Kidney (tissue), 14 donors: Measurements from ENCODE around the gene CACNA1A. TPM values are rescaled to one million over a fixed set of nuclear protein-coding genes. Genes with fewer than 3 reads are reported as not detected.
A peak's percentile ranks its signal among the peaks of the same experiment; 100 is the strongest.

Source experiments
- DNase-seq, 5 donors: peaks; one replicate each; pipeline ENCODE4 v3.0.0-alpha.2; 2013 to 2020
- FAIRE-seq: peaks from 2 replicates; lab custom pipeline; 2012; peaks lifted over from hg19 to GRCh38; lab: Jason Lieb, UNC
- H3K27ac ChIP-seq, 2 donors: one replicate each; pipeline ENCODE4 v1.7.0; 2013; ENCODE audit warnings: low read depth in 2 of 2, low read length in 2 of 2, inconsistent platforms in 1 of 2
- H3K27me3 ChIP-seq: one replicate; pipeline ENCODE4 v1.7.1; 2013; ENCODE audit warnings: low read length, inconsistent platforms; ENCODE audit not compliant: control insufficient read depth, insufficient read depth
- H3K36me3 ChIP-seq, 3 donors: one replicate each; pipeline versions ENCODE4 v1.7.0 to v1.7.1; 2013; ENCODE audit warnings: low read length in 3 of 3, control low read depth in 1 of 3, inconsistent platforms in 1 of 3; ENCODE audit not compliant: insufficient read depth in 3 of 3, control insufficient read depth in 2 of 3
- H3K4me1 ChIP-seq, 3 donors: one replicate each; pipeline versions ENCODE4 v1.7.0 to v1.7.1; 2013; ENCODE audit warnings: low read length in 3 of 3, inconsistent platforms in 1 of 3, low read depth in 1 of 3; ENCODE audit not compliant: control insufficient read depth in 2 of 3, insufficient read depth in 2 of 3
- H3K4me3 ChIP-seq, 3 donors: one replicate each; pipeline versions ENCODE4 v1.7.0 to v1.8.1; 2013; ENCODE audit warnings: low read length in 3 of 3, control low read depth in 1 of 3, inconsistent platforms in 1 of 3
- H3K9ac ChIP-seq, 3 donors: one replicate each; pipeline versions ENCODE4 v1.7.0 to v1.7.1; 2013; ENCODE audit warnings: low read length in 3 of 3, control low read depth in 1 of 3, inconsistent platforms in 1 of 3
- H3K9me3 ChIP-seq, 3 donors: one replicate each; pipeline versions ENCODE4 v1.7.0 to v1.7.1; 2013; ENCODE audit warnings: low read length in 3 of 3, control low read depth in 1 of 3, inconsistent platforms in 1 of 3; ENCODE audit not compliant: control insufficient read depth in 2 of 3, insufficient read depth in 1 of 3
- intact Hi-C: fragments of 100-400 bp; cut with DNase I; formaldehyde crosslinking; loops from one replicate; pipeline ENCODE4 v1.11.1; 2022
- polyA plus RNA-seq: library from polyadenylated mRNA; stranded (reverse); fragments of 350-450 nt; fragmentation: Illumina TruSeq; extraction: RNeasy Lipid Tissue Mini Kit (QIAGEN cat#74804); gene quantifications from one replicate; pipeline ENCODE4 v1.2.3, GENCODE V29; 2014; ENCODE audit warnings: low read depth, low replicate concordance; ENCODE audit not compliant: insufficient read depth
- total RNA-seq: library from RNA; stranded (reverse); fragmentation: NEBNext Ultra II Directional; extraction: Animal tissue kit (Norgen Biotek cat#: 25700); gene quantifications from one replicate; pipeline ENCODE4 v1.2.1, GENCODE V29; 2021
- TF ChIP-seq, protein P1 (sequence below): IDR thresholded peaks from 3 replicates; pipeline ENCODE4 v1.5.1; 2012; ENCODE audit warnings: mild to moderate bottlenecking, moderate library complexity, borderline replicate concordance; ENCODE audit not compliant: insufficient read depth; ENCODE audit errors: extremely low read depth
- donor health status: control.
- donor health status: control.
- donor health status: control.
- donor health status: control.
- donor health status: control.
- donor health status: DM: yes; HTN: yes; CAD: no.
- donor health status: Normal renal cell carcinoma (clear cell type).

CACNA1A gene
- total and polyA plus RNA-seq, 2 donors from 2014 or later: 0.30 to 1.7 TPM

DNA sequence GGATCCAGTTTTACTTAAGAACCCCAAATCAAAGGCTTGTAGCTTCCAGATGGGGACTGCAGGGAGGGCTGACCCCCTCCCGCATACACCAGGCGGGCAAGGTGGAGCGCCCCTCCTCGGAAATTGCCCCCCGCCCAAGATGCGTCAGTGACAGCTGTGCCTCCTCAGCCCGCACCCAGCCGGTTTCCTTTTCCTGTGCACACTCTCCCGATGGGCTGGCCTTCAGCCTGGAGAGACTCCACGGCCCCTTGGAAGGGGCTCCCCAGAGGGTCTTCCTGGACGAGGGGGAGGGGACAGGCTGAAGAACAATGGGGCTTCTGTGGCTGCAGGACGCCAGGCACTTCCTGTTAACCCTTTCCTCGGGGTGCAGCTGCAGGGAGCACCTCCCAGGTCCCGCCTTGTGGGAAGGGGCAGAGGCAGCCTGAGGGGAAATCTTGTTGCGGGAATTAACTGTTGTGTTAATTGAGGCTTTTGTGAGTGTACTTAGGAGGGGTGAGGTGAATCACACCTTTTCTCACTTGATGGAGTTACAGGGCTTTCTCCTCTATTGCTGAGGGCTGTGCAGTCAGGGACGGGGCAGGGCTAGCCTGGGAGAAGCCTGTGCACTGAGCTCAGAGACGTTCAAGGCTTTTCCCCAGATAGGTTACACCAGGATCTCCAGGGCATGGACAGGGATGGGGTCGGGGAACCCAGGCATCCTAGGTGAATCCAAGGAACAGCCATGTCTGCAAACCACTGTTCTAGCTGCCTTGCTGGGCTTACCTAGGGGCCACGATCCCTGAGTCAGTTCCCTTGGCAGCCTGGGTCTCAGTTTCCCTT, 341.7 kb downstream of the CACNA1A start:
- Histone ChIP-seq H3K9ac (peak overlapping the region in 2 of 3 donors; percentile 4 to 46), H3K36me3 (no peaks in the 10 kb centered on the region), H3K4me1 (peaks cover 7 to 34% (median 15%) of the 10 kb centered on the region in 3 donors), H3K27ac (peak overlapping the region; percentile 97), H3K4me3 (peak overlapping the region in 1 of 3 donors; percentile 65), H3K27me3 (no peaks in the 10 kb centered on the region), H3K9me3 (no peaks in the 10 kb centered on the region)
- TF ChIP-seq, protein P1, sequence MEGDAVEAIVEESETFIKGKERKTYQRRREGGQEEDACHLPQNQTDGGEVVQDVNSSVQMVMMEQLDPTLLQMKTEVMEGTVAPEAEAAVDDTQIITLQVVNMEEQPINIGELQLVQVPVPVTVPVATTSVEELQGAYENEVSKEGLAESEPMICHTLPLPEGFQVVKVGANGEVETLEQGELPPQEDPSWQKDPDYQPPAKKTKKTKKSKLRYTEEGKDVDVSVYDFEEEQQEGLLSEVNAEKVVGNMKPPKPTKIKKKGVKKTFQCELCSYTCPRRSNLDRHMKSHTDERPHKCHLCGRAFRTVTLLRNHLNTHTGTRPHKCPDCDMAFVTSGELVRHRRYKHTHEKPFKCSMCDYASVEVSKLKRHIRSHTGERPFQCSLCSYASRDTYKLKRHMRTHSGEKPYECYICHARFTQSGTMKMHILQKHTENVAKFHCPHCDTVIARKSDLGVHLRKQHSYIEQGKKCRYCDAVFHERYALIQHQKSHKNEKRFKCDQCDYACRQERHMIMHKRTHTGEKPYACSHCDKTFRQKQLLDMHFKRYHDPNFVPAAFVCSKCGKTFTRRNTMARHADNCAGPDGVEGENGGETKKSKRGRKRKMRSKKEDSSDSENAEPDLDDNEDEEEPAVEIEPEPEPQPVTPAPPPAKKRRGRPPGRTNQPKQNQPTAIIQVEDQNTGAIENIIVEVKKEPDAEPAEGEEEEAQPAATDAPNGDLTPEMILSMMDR: no peak
- FAIRE-seq (no peak), DNase-seq (peak; percentile 91 to 98 (median 96))
- intact Hi-C loops: no loop called here

DNA sequence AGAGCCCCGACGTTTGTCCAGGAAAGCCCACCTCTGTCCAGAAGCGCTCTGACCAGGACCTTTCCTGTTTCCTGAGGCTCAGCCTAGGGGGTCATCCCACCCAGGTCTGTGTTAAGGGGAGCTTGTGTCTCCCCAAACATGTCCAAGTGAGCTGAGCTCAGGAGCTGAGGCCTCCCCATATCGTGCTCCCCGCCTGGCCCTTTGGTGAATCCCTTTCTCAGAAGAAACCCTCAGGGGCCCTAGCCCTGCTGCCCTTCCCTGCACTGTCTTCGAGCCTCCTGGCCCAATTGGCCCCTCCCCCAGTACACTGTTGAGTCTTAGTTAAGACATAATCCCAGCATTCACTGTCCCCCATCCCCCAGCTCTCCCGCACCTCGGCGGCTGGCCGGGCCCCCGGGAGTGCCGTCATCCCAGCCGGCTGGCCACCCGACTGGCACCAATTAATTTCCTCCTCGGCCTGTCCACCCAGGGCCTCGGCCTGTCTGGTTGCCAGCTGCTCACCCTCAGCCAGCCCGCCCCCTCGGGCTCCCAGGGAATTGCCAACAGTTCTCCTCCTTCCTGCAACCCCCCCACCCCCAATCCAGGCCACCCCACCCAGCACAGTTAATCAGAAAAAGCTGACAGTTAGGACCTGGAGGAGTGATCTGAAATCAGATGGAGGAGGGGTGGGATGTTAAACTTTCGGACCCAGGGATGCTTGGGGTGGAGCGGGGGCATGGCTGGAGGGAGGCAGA, 342.5 kb downstream of the CACNA1A start:
- Histone ChIP-seq H3K4me1 (peaks cover 7 to 32% (median 15%) of the 10 kb centered on the region in 3 donors), H3K36me3 (no peaks in the 10 kb centered on the region), H3K4me3 (peak overlapping the region in 2 of 3 donors; percentile 61 to 65), H3K27ac (peak overlapping the region; percentile 97), H3K9ac (peak overlapping the region in 2 of 3 donors; percentile 51 to 93), H3K9me3 (no peaks in the 10 kb centered on the region), H3K27me3 (no peaks in the 10 kb centered on the region)
- TF ChIP-seq, protein P1: no peak
- DNase-seq: peak; percentile 95 to 97 (median 96)
- intact Hi-C loops: no loop called here
- no peak for FAIRE-seq

DNA sequence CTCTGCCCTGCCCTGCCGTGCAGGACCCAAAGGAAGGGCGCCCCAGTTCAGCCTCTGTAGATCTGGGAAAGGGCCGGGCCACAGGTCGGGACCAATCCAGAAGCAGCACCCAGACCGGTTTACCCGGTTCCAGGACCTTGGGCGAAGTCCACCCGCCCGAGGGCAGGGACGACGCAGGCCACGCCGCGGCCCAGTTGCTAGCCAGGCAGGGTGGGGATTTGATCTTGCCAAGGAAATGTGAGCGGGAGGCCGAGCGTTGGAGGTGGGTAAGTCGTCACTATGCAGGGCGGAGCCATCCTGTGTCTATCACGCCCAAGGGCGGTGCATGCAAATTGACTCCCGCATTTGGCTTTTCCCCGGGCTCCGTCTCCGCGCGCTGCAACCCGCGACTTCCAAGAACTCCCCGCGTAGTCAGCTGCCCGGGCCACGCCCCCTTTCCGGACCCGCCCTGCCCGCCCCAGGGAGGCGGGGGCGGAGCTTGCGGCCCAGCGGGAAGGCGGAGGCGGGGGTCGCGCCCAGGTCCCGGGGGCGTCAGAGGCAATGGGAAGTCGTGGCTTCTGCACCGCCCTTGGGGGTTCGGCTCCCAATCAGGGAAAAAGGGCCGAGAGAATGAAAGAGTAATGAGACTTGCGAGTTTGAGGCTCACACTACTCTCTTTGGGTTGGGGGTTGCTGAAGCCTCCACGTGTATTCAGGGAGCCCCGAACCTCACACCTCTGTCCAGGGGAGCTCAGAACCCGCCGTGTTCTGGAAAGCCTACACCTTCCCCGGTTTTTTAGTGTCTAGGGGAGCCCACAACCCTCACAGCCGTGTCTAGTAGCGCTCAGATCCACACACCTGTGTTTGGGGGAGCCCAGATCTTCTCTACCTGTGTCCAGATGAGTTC, 343.3 kb downstream of the CACNA1A start:
- Histone ChIP-seq H3K27me3 (no peaks in the 10 kb centered on the region), H3K27ac (peak overlapping the region; percentile 97), H3K4me1 (peaks cover 7 to 29% (median 15%) of the 10 kb centered on the region in 3 donors), H3K9me3 (no peaks in the 10 kb centered on the region), H3K9ac (peak overlapping the region; percentile 12 to 93 (median 51)), H3K36me3 (no peaks in the 10 kb centered on the region), H3K4me3 (peak overlapping the region; percentile 45 to 69 (median 65))
- DNase-seq (peak; percentile 97 to 99 (median 99)), FAIRE-seq (no peak)
- intact Hi-C loops: no loop called here
- TF ChIP-seq, protein P1: no peak
